Astrocyte of the spinal cord (primary cell): ENCODE measurements around the gene SPTY2D1.
"Not testable (repeated sequence)": the region's sequence is repeated elsewhere in the genome, so short reads cannot be mapped to it uniquely, and the experiment has no call there.

Experiments used
- DNase-seq: peaks from one replicate; pipeline ENCODE4 v3.0.0; 2011; ENCODE audit warnings: low read depth, low spot score
- H3K4me3 ChIP-seq: 2 replicates; pipeline ENCODE4 v1.5.1; 2011; ENCODE audit warnings: low read depth, mild to moderate bottlenecking, low read length, moderate library complexity
- CTCF ChIP-seq: IDR thresholded peaks from 2 replicates; pipeline ENCODE4 v1.5.1; 2012; ENCODE audit warnings: low read depth, mild to moderate bottlenecking, low read length, inconsistent platforms
- in situ Hi-C: cut with HindIII; loops from 2 replicates; pipeline ENCODE4 v1.10.0; 2017; ENCODE audit warnings: low sequenced_read_pairs

The SPTY2D1 gene

GRCh38 chr11:18600915-18601569, 33.1 kb downstream of the SPTY2D1 start:
- H3K4me3 ChIP-seq = no peak overlapping the region
- in situ Hi-C loops = no loop called here
- TF ChIP-seq CTCF = no peak
- DNase-seq = no peak

- no peak for TF ChIP-seq CTCF
- in situ Hi-C loops = no loop called here
- no peak within 1 kb of the TSS for H3K4me3 ChIP-seq
Observed at GRCh38 chr11:18599739-18600230, 34.4 kb downstream of the SPTY2D1 start, which contains the start of gene MISFA. MISFA (plus strand) TSS chr11:18599789; CDS start chr11:18599929, 140 bp downstream.

GRCh38 chr11:18594999-18595749, 39.0 kb downstream of the SPTY2D1 start:
- DNase-seq = peak; percentile 48
- TF ChIP-seq CTCF = no peak
- no peak overlapping the region for H3K4me3 ChIP-seq
- in situ Hi-C loops = no loop called here

More at GRCh38 chr11:18599739-18600230, 34.4 kb downstream of the SPTY2D1 start, which contains the start of gene MISFA:
- DNase-seq = no peak

GRCh38 chr11:18594088-18594487, 40.1 kb downstream of the SPTY2D1 start:
- DNase-seq, H3K4me3 ChIP-seq, in situ Hi-C loops: not testable (repeated sequence)

- in situ Hi-C loops = no loop called here
- no peak for TF ChIP-seq CTCF
- no peak for DNase-seq
- no peak overlapping the region for H3K4me3 ChIP-seq
Observed at GRCh38 chr11:18590571-18590970, 43.6 kb downstream of the SPTY2D1 start.

- peak; percentile 92 for DNase-seq
- H3K4me3 ChIP-seq = peak within 1 kb of the TSS; percentile 77
- TF ChIP-seq CTCF = no peak
- in situ Hi-C loops = no loop called here
Observed at GRCh38 chr11:18588297-18589252, 45.6 kb downstream of the SPTY2D1 start, which contains the start of gene UEVLD. UEVLD (minus strand) TSS chr11:18588734; CDS start chr11:18588654, 80 bp downstream.
